Thymus (tissue), 11 donors: ENCODE results near the gene GRAP2. TPM values are rescaled to one million over a fixed set of nuclear protein-coding genes. Genes with fewer than 3 reads are reported as not detected.

Source experiments
- DNase-seq, 9 donors: peaks; one replicate each; pipeline ENCODE4 v3.0.0-alpha.2; 2013; ENCODE audit warnings: low spot score in 9 of 9, low read depth in 6 of 9, missing footprints in 1 of 9
- H3K27ac ChIP-seq, 2 donors: one replicate each; pipeline ENCODE4 v1.5.1; 2013; ENCODE audit warnings: control low read depth in 1 of 2, low read depth in 1 of 2, low read length in 1 of 2, mild to moderate bottlenecking in 1 of 2, moderate library complexity in 1 of 2
- H3K27me3 ChIP-seq, 2 donors: one replicate each; pipeline ENCODE4 v1.5.1; 2013; ENCODE audit warnings: low read length in 1 of 2; ENCODE audit not compliant: control insufficient read depth in 2 of 2, insufficient read depth in 1 of 2
- H3K36me3 ChIP-seq, 2 donors: one replicate each; pipeline ENCODE4 v1.5.1; 2013; ENCODE audit warnings: low read length in 1 of 2, mild to moderate bottlenecking in 1 of 2, moderate library complexity in 1 of 2; ENCODE audit not compliant: control insufficient read depth in 2 of 2, insufficient read depth in 2 of 2
- H3K4me1 ChIP-seq, 2 donors: one replicate each; pipeline ENCODE4 v1.5.1; 2013; ENCODE audit warnings: low read length in 2 of 2; ENCODE audit not compliant: control insufficient read depth in 2 of 2, insufficient read depth in 2 of 2
- H3K4me3 ChIP-seq, 2 donors: one replicate each; pipeline ENCODE4 v1.5.1; 2013; ENCODE audit warnings: low read length in 2 of 2, control low read depth in 1 of 2, mild to moderate bottlenecking in 1 of 2
- H3K9me3 ChIP-seq, 2 donors: one replicate each; pipeline ENCODE4 v1.5.1; 2013; ENCODE audit warnings: low read length in 1 of 2, mild to moderate bottlenecking in 1 of 2; ENCODE audit not compliant: control insufficient read depth in 2 of 2, insufficient read depth in 1 of 2
- WGBS: extraction: QIAGEN DNeasy Blood & Tissue Kit; methylation state at CpG from one replicate; pipeline ENCODE4 v1.1.7; 2013; 5-methylcytosine and 5-hydroxymethylcytosine counted together
- polyA plus RNA-seq: library from polyadenylated mRNA; stranded (reverse); fragments of 200-250 nt; gene quantifications from one replicate; pipeline ENCODE4 v1.2.3, GENCODE V29; 2013
- total RNA-seq: library from RNA; stranded (reverse); fragments of 120-200 nt; gene quantifications from one replicate; pipeline ENCODE4 v1.2.4, GENCODE V29; 2013
- donor health status: healthy.

Gene GRAP2
- total and polyA plus RNA-seq, 2 donors: 51.5 to 193 TPM

GRCh38 chr22:39925909-39926679 lies 25.2 kb downstream of the GRAP2 start:
- Histone ChIP-seq H3K9me3 (no peaks in the 10 kb centered on the region), H3K4me1 (peaks cover 28 to 61% of the 10 kb centered on the region in 2 donors), H3K27me3 (no peaks in the 10 kb centered on the region), H3K36me3 (peaks cover 4 to 44% of the 10 kb centered on the region in 2 donors), H3K27ac (peak overlapping the region; percentile 88 to 90), H3K4me3 (peak overlapping the region; percentile 83 to 85)
- DNase-seq: peak in 4 of 9 donors; percentile 74 to 90 (median 78)
- 12% methylated on average over 8 of the region's 8 CpGs for WGBS

GRCh38 chr22:39926753-39927152 lies 25.9 kb downstream of the GRAP2 start:
- WGBS: 21% methylated on average over 5 of the region's 5 CpGs
- H3K27ac ChIP-seq: peak overlapping the region; percentile 88 to 90
- no peaks in the 10 kb centered on the region for H3K27me3 ChIP-seq
- H3K4me1 ChIP-seq: peaks cover 31 to 63% of the 10 kb centered on the region in 2 donors
- no peaks in the 10 kb centered on the region for H3K9me3 ChIP-seq
- peak overlapping the region; percentile 83 to 85 for H3K4me3 ChIP-seq
- H3K36me3 ChIP-seq: peaks cover 4 to 49% of the 10 kb centered on the region in 2 donors
- no peak for DNase-seq

- H3K4me3 ChIP-seq: peak overlapping the region; percentile 83 to 85
- peak overlapping the region; percentile 88 to 90 for H3K27ac ChIP-seq
- no peaks in the 10 kb centered on the region for H3K27me3 ChIP-seq
- H3K9me3 ChIP-seq: no peaks in the 10 kb centered on the region
- WGBS: 27% methylated on average over 7 of the region's 7 CpGs
- DNase-seq: peak in 2 of 9 donors; percentile 67 to 81
- peaks cover 4 to 44% of the 10 kb centered on the region in 2 donors for H3K36me3 ChIP-seq
- H3K4me1 ChIP-seq: peaks cover 27 to 63% of the 10 kb centered on the region in 2 donors
These were observed 26.7 kb downstream of the GRAP2 start for GRCh38 chr22:39927544-39927943.

DNA sequence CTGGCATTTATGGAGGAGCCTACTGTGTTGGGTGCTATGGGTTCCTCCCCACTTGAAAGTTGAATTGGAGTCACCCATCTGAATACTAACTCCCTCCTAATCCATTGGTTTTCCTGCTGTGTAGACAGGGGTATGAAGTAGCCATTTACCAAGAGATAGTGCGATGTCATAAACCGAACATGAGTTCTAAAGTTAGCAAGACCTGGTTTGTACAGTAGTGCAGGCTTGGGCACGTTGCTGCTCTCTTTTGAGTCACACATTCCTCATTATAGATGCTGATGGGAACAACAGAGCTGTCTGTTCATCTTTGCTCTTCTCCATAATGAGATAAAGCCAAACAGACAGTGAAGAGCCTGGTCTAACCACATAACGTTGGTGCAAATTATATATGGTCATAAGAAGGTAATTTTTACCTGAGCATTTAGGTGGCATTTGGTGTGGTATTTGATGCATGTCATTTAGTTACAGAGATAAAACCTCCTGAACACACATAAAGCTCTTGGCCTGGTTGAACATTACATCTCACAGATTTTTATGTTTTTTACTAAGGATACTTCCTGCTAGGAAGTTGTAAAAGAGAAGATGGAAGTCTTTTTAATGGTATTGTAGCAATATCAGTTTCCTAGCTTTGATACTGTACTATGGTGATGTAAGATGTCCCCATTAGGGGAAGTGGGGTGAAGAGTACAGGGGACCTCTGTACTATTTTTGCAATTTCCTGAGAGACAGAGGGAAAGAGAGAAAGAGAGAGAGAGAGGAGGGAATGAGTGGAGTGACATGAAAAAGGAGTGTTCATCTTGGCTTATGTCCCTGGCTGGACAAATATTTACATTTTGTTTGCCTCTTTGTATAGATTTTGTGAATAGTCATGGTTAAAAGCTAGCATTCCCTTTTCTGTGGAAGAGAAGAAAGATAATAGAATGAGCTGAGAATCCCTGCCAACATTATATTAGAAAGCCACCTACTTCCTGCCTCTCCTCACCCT lies 27.9 kb downstream of the GRAP2 start:
- 23% methylated on average over 4 of the region's 4 CpGs for WGBS
- Histone ChIP-seq H3K9me3 (no peaks in the 10 kb centered on the region), H3K27me3 (no peaks in the 10 kb centered on the region), H3K36me3 (peaks cover 4 to 45% of the 10 kb centered on the region in 2 donors), H3K4me1 (peaks cover 32 to 63% of the 10 kb centered on the region in 2 donors), H3K4me3 (peak overlapping the region; percentile 83 to 85), H3K27ac (peak overlapping the region; percentile 83 to 90)
- DNase-seq: peak in 1 of 9 donors; percentile 66

- H3K4me3 ChIP-seq: peak overlapping the region; percentile 83 to 85
- H3K4me1 ChIP-seq: peaks cover 31 to 64% of the 10 kb centered on the region in 2 donors
- H3K36me3 ChIP-seq: peaks cover 7 to 48% of the 10 kb centered on the region in 2 donors
- DNase-seq: peak in 1 of 9 donors; percentile 63
- WGBS: 53% methylated on average over 2 of the region's 2 CpGs
- H3K9me3 ChIP-seq: no peaks in the 10 kb centered on the region
- H3K27ac ChIP-seq: peak overlapping the region; percentile 64 to 90
- H3K27me3 ChIP-seq: no peaks in the 10 kb centered on the region
These were observed 30.4 kb downstream of the GRAP2 start for GRCh38 chr22:39931251-39931650.

- peaks cover 7 to 54% of the 10 kb centered on the region in 2 donors for H3K36me3 ChIP-seq
- H3K4me1 ChIP-seq: peaks cover 33 to 73% of the 10 kb centered on the region in 2 donors
- H3K9me3 ChIP-seq: no peaks in the 10 kb centered on the region
- 81% methylated on average over 2 of the region's 2 CpGs for WGBS
- H3K27ac ChIP-seq: peak overlapping the region; percentile 74 to 90
- DNase-seq: peak in 1 of 9 donors; percentile 29
- peak overlapping the region; percentile 16 to 83 for H3K4me3 ChIP-seq
- H3K27me3 ChIP-seq: no peaks in the 10 kb centered on the region
These were observed 31.3 kb downstream of the GRAP2 start for GRCh38 chr22:39932166-39932565.

DNA sequence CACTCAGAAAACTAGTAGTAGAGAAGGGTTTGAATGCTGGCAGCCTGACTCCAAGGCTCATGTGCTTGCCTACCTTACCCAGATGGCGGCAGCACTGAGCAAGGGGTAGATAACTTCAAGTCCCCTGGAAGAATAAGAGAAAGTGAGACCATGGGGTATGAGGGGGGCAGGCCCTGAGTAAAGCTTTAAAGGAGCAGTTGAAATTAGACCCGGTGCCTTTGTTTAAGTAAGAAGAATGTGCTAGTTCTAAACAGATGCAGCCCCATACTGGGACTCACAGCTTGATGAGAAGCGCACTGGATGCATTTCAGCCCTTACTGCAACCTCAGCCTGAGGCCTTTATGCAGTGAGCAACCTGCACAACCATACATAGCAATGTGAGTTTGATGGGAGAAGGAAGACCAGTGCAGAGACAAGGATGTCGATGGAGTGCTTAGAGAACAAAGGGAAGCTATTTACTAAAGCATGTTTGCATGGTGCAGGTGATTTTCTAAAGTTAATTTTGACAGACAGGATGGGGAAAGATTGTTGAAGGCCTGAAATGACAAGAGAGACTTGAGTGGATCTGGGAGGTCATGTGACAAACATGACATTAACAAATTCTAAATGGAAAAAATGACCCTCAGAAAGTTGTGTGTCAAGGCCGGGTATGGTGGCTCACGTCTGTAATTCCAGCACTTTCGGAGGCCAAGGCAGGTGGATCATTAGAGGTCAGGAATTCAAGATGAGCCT lies 32.2 kb downstream of the GRAP2 start:
- H3K4me3 ChIP-seq: peak overlapping the region; percentile 26 to 42
- H3K27me3 ChIP-seq: no peaks in the 10 kb centered on the region
- H3K27ac ChIP-seq: peak overlapping the region; percentile 86 to 90
- H3K4me1 ChIP-seq: peaks cover 39 to 77% of the 10 kb centered on the region in 2 donors
- peaks cover 11 to 60% of the 10 kb centered on the region in 2 donors for H3K36me3 ChIP-seq
- no peaks in the 10 kb centered on the region for H3K9me3 ChIP-seq
- peak in 5 of 9 donors; percentile 77 to 91 (median 82) for DNase-seq
- 80% methylated on average over 7 of the region's 7 CpGs for WGBS

DNA sequence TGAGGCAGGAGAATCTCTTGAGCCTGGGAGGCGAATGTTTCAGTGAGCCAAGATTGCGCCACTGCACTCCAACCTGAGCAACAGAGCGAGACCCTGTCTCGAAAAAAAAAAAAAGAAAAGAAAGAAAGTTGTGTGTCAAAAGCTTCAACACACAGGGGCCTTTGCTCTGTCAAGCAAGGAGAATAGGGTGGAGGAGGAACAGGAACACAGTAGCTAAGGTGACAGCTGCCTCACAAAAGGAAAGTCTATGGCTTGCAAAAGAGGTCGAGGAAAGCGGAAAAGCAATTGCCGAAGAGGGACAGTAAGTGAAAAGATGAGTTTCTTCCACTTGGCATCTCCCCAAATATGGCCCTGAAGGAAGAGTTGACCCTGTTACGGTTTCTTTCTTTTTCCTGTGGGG lies 32.9 kb downstream of the GRAP2 start:
- WGBS: 75% methylated on average over 8 of the region's 8 CpGs
- H3K36me3 ChIP-seq: peaks cover 16 to 66% of the 10 kb centered on the region in 2 donors
- H3K4me3 ChIP-seq: peak overlapping the region; percentile 26 to 44
- peak overlapping the region; percentile 86 to 90 for H3K27ac ChIP-seq
- peak in 1 of 9 donors; percentile 77 for DNase-seq
- no peaks in the 10 kb centered on the region for H3K9me3 ChIP-seq
- H3K4me1 ChIP-seq: peaks cover 45 to 84% of the 10 kb centered on the region in 2 donors
- no peaks in the 10 kb centered on the region for H3K27me3 ChIP-seq
